Choroid plexus epithelial cell (primary cell): ENCODE measurements around the gene NRROS.

Source experiments
- DNase-seq: peaks from one replicate; pipeline ENCODE4 v3.0.0-alpha.2; 2010; ENCODE audit warnings: low read depth
- H3K4me3 ChIP-seq: 2 replicates; pipeline ENCODE4 v1.5.1; 2011; ENCODE audit warnings: low read depth, mild to moderate bottlenecking, control low read depth, low read length, moderate library complexity
- CTCF ChIP-seq: conservative IDR thresholded peaks from 2 replicates; pipeline ENCODE4 v1.5.1; 2011; ENCODE audit warnings: low read depth, mild to moderate bottlenecking, control low read depth, inconsistent platforms, low read length, moderate library complexity

Gene NRROS

DNA sequence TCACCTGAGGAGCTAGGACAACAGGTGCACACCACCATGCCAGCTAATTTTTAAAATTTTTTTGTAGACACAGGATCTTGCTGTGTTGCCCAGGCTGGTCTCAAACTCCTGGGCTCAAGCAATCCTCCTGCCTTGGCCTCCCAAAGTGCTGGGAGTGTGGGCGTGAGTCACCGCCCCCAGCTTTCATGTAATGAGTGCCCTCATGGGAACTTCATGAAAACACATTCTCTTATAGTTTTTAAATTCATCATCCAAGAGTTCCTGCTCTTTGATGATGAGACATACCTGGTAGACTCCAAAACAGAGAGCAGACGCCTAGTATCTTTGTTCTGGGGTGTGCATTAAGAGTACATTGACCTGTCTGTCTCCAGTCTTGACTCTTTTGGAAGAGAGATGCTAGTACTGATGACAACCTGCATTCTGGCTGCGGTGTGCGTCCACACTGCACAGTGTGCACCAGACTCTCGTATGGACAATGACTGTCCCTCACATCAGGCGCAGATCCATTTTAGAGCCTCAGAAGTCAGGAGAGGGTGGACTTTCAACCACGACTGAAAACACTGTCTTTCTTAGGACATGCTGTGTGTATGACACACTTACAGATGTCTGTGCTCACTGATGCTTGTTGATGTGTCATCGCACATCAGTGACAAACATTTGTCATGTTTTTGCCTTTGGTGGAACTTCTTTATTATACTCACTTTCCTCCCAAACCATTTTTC is 2.0 kb downstream of the NRROS start:
- no peak for DNase-seq

GRCh38 chr3:196642434-196642833 is 2.9 kb downstream of the NRROS start:
- TF ChIP-seq CTCF, result no peak
- H3K4me3 ChIP-seq, result no peak overlapping the region
- no peak for DNase-seq

More for the DNA sequence above, 2.0 kb downstream of the NRROS start:
- no peak for TF ChIP-seq CTCF
- no peak overlapping the region for H3K4me3 ChIP-seq

DNA sequence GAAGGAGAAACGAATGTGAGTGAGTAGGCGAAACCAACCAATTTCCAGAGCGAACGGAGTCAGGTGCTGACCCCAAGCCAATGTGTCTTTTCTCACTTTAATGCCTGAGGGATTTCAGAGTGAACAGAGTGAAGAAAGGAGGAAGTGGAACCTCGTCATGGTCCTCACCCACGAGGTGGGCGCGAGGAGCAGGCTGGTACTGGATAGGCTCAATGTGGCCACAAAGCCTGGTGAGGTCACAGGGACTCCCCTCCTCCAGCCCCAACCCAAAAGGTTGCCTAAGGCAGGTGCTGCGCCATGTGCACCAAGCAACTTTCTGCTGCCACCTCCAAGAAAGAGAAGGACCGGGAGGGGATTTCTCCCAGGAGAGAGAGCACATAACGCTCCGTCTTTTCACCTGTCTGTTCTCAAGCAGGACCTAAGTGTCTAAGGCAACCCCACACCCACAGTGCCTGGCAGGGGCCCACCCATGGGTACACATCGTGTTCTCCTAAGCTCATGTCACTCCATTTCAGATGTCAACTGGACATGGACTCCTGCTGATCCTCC is 3.8 kb downstream of the NRROS start:
- DNase-seq, result no peak
- H3K4me3 ChIP-seq, result no peak overlapping the region

DNA sequence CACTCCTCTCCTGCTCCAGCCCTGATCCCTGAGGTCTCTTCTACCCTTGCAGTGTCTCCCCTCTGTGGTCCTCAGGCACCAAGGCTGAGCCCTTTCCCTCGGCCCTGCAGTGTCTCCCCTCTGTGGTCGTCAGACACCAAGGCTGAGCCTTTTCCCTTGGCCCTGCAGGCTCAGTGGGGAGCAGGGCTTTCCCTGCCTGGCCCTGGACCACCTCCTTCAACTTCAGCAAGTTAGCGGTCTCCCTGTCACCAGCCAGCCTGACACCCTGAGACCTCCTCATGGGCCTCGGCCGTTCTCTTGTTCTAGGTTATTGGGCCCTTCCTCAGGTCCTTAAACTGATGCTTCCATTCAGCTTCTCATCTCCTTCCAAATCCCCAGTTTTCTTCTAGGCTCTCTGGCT is 4.3 kb downstream of the NRROS start:
- no peak for TF ChIP-seq CTCF
- no peak for DNase-seq
- no peak overlapping the region for H3K4me3 ChIP-seq

More for the DNA sequence above, 3.8 kb downstream of the NRROS start:
- TF ChIP-seq CTCF, result no peak

- no peak for DNase-seq
- H3K4me3 ChIP-seq, result no peak overlapping the region
- TF ChIP-seq CTCF, result no peak
Observed at GRCh38 chr3:196645096-196645495, 5.6 kb downstream of the NRROS start.

GRCh38 chr3:196645897-196646665 is 6.6 kb downstream of the NRROS start:
- no peak for DNase-seq
- TF ChIP-seq CTCF, result no peak
- no peak overlapping the region for H3K4me3 ChIP-seq
